Limb (tissue), 2 donors: ENCODE data around the gene ETFA.
"Not testable (repeated sequence)": the region's sequence is repeated elsewhere in the genome, so short reads cannot be mapped to it uniquely, and the experiment has no call there.

Source experiments
- DNase-seq, 2 donors: peaks; one replicate each; pipeline ENCODE4 v3.0.0-alpha.2; 2016; ENCODE audit errors: extremely low spot score in 2 of 2

ETFA gene

GRCh38 chr15:76282465-76282864, 28.8 kb downstream of the ETFA start:
- no peak for DNase-seq

DNA sequence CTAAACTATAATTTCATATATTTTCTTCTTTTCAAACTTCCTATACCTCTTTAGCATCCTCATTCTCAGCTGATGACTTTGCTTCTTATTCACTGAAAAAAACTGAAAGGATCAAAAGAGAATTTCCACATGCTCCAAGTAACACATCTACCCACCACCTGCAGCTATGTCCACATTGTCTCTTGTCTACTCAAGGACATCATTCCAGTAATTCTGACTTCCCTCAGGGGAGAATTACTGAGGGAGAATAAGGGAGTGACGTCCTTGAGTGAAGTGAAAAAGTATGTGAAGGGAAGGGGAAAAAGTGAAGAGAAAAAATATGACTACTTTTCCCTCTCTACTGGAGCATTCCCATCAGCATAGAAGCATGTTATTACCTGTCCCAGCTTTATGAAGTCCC, 32.6 kb downstream of the ETFA start:
- no peak for DNase-seq

DNA sequence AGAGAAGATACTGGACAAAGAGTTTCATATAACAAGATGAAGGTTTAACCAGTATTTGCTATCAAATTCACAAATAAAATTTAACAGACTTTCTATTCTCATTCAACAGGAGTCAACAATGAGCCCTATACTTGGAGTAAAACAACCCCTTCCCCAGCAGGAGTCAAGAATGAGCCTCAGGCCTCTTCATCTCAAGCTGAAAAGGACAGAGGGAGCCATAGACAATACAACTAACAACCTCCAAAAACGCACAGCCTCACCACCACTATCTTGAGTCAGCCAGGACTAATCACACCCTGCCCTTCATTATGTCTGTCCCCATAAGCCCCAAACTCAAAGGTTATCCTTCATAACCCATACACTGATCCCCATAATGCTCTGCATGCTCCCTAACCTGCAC, 36.4 kb downstream of the ETFA start:
- no peak for DNase-seq

DNA sequence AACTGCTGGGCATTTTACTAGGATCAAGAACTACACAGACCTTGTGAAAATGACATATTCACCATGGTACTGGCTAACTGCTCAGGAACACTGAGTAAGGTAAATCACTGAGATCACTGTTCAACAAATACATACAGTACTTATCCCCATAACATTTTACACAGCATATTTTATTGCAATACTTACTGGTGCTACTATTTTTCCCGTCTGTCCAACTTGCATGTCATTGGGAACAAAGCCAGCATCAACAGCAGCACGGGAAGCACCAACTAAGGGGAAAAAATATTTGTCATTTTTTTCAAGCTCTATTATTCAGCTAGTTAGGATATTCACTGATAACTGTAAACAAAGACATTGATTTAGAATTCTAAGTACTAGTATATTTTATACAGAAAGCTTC, 37.0 kb downstream of the ETFA start:
- DNase-seq: peak in 1 of 2 donors; percentile 1

- no peak for DNase-seq
Measured at GRCh38 chr15:76270876-76271275, 40.4 kb downstream of the ETFA start.

- no peak for DNase-seq
Measured at GRCh38 chr15:76267077-76267476, 44.2 kb downstream of the ETFA start.

- not testable (repeated sequence) for DNase-seq
Measured at GRCh38 chr15:76265769-76266168, 45.5 kb downstream of the ETFA start.

- no peak for DNase-seq
Measured at GRCh38 chr15:76260246-76260938, 50.9 kb downstream of the ETFA start.

DNA sequence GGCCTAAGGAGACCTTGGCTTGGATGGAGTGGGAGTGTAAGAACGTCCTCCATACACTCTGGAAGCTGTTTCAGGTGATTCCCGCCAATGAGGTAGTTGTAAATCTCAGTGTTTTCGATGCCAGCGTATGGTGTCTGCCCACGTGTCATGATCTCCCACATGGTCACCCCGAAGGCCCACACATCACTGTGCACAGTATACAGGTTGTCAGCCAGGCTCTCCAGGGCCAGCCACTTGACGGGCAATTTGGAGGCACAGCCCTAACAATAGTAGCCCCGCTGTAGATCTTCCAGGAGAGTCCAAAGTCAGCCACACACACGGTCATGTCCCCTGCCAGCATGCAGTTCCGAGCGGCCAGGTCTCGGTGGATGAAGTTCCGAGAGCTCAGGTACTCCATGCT, 51.9 kb downstream of the ETFA start:
- no peak for DNase-seq

DNA sequence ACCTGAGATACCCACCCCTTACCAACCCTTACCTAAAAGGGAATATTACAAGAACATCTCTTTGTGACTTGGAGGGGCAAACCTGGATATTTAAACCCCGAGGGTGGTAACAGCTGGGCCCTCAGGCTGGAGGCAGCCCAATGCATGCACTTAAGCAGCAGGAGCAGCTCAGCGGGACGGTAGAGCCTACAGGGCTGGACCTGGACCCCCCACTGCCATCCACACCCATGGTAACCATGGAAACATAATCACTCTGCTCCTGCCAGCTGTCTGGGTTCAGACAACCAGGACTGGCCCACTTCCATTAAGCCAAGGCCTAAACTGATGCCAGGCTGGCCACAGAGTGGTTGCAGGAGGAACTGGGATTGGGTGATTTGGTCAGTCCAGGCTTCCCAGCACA, 52.8 kb downstream of the ETFA start:
- DNase-seq: no peak

GRCh38 chr15:76253691-76254473, 57.4 kb downstream of the ETFA start:
- no peak for DNase-seq

DNA sequence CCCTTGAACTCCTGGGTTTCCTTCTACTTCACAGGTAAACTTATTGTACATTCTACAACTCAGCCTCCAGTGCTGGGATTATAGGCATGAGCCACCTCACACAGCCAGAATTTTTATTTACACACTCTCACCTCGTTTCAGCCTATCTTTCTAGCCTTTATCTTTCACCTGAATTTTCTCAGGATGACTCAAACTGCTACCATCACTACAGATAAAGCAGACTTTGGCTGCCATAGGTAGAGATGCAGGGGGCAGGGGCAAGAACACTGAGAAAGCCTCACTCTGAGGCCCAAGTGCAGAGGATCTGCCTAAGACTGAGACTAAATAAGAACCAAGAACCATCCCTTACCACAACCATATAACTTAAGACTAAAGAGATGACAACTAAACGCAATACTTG, 59.0 kb downstream of the ETFA start:
- DNase-seq: no peak

GRCh38 chr15:76251717-76252116, 59.6 kb downstream of the ETFA start:
- DNase-seq: no peak

DNA sequence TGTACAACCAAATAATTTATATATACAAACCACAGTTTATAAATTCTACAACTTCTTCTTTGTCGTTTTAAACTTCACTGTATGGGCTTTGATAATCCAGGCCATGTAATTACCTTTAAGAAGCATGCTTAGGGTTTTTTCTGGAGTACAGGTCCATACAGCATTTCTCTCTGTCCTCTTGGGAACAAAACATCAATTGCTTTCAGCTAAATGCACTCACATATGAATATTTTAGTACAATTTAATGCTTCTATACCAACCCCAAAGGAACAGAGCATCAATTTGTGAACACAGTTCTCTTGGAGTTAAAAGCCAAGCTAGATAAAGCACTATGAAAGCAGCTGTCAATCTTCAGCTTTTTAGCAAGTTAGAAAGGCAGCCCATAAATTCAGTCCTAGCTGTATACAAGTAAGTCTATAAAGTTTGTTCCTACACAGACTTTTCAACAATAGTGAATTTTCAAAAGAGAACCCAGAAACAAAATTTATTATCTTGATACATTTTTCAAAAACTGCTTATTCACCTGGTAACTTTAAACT, 66.1 kb downstream of the ETFA start:
- no peak for DNase-seq

GRCh38 chr15:76239786-76240185, 71.5 kb downstream of the ETFA start:
- no peak for DNase-seq

DNA sequence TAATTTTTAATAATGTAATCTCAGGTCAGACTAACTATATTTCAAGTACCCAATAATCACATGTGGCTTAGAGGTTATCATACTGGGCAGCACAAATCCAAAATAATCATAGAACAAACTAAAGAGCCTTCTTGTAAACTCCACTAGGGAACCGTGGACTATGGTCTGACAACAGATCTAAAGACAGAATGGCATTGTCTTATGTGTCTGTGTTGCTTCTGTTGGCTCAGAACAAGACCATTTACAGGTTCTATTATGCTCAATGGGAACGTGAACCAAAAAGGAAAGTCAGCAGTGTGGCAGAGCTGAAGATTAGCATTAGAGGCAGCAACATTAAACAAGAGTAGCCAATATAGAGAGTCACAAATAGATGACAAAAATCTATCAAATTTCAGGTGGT, 74.9 kb downstream of the ETFA start:
- no peak for DNase-seq

DNA sequence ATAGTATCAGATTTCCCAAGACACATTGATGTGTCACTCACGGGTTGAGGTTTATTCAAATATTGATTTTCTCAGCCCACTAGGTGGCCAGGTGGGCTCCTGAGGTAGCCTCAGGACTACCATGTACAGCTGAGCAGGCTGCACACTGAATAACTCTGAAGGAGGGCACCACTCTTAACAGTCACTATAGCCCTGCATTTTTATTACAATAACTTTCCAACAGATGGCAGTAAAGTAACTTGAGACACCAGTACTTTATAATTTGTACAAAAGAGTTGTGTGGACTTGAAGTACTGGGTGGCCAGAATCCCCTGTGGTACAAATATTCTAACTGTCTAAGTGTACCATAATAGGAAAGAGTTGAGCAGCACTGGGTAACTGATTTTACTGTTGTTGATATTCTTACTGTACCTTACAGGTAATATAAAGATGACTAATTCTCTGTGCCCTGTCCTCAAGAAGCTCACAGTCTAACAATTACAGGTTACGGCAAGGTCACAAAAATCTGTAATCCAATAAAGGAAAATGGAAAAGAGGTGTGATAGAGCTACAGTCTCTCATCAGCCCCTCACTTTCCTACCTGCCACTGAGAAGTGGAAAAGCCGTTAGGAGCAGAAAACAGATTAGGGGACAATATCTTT, 76.0 kb downstream of the ETFA start:
- DNase-seq: peak in 1 of 2 donors; percentile 48

- no peak for DNase-seq
Measured at GRCh38 chr15:76234337-76234889, 76.9 kb downstream of the ETFA start.

- no peak for DNase-seq
Measured at GRCh38 chr15:76233921-76234320, 77.3 kb downstream of the ETFA start.

DNA sequence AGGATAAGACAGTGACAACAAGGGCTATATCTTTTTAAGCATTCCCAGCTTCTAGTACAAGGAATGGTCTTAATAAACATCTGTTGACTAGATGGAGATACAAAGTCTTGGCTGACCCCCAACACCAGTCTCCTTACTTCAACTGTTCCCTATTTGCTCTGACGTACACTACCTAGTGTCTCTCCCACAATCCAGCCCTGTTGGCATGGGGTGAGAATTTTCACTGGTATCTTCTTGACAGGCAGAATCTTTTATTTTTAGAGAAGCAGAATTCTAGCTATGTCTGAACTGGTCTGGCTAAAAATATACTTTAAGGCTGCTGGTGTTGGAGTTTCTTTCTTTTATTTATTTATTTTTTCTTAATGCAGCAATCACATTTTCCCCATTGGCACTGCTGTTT, 82.0 kb downstream of the ETFA start:
- DNase-seq: no peak

GRCh38 chr15:76223521-76223920, 87.7 kb downstream of the ETFA start:
- no peak for DNase-seq

GRCh38 chr15:76222159-76222558, 89.1 kb downstream of the ETFA start:
- no peak for DNase-seq
